Astrocyte of the spinal cord (primary cell): ENCODE data around the gene ITPRIP.

Experiments
- DNase-seq: peaks from one replicate; pipeline ENCODE4 v3.0.0; 2011; ENCODE audit warnings: low read depth, low spot score
- H3K4me3 ChIP-seq: 2 replicates; pipeline ENCODE4 v1.5.1; 2011; ENCODE audit warnings: low read depth, mild to moderate bottlenecking, low read length, moderate library complexity
- in situ Hi-C: cut with HindIII; loops from 2 replicates; pipeline ENCODE4 v1.10.0; 2017; ENCODE audit warnings: low sequenced_read_pairs
- TF ChIP-seq, protein P1 (sequence below): IDR thresholded peaks from 2 replicates; pipeline ENCODE4 v1.5.1; 2012; ENCODE audit warnings: low read depth, mild to moderate bottlenecking, low read length, inconsistent platforms

ITPRIP gene

GRCh38 chr10:104323085-104323484, 15.2 kb downstream of the ITPRIP start:
- no peak overlapping the region for H3K4me3 ChIP-seq
- in situ Hi-C loops: no loop called here
- TF ChIP-seq, protein P1, sequence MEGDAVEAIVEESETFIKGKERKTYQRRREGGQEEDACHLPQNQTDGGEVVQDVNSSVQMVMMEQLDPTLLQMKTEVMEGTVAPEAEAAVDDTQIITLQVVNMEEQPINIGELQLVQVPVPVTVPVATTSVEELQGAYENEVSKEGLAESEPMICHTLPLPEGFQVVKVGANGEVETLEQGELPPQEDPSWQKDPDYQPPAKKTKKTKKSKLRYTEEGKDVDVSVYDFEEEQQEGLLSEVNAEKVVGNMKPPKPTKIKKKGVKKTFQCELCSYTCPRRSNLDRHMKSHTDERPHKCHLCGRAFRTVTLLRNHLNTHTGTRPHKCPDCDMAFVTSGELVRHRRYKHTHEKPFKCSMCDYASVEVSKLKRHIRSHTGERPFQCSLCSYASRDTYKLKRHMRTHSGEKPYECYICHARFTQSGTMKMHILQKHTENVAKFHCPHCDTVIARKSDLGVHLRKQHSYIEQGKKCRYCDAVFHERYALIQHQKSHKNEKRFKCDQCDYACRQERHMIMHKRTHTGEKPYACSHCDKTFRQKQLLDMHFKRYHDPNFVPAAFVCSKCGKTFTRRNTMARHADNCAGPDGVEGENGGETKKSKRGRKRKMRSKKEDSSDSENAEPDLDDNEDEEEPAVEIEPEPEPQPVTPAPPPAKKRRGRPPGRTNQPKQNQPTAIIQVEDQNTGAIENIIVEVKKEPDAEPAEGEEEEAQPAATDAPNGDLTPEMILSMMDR: no peak
- DNase-seq: no peak

DNA sequence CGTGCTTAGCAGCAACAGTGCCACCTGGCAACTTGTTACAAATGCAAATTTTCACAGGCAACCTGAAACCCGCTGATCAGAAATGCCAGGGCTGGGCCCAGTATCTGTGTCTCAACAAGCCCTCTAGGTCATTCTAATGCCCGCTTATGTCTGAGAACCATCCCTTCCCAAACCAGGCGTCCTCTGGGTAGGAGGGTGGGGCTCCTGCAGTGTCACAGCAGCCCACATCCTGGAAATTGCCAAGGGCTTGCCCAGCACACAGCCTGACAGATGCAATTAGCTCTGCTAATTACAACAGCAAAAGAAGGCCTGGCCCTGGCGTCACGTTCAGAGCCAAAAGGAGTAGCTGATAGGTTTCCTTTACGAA, 15.9 kb downstream of the ITPRIP start:
- in situ Hi-C loops: no loop called here
- TF ChIP-seq, protein P1: no peak
- H3K4me3 ChIP-seq: no peak overlapping the region
- DNase-seq: no peak

DNA sequence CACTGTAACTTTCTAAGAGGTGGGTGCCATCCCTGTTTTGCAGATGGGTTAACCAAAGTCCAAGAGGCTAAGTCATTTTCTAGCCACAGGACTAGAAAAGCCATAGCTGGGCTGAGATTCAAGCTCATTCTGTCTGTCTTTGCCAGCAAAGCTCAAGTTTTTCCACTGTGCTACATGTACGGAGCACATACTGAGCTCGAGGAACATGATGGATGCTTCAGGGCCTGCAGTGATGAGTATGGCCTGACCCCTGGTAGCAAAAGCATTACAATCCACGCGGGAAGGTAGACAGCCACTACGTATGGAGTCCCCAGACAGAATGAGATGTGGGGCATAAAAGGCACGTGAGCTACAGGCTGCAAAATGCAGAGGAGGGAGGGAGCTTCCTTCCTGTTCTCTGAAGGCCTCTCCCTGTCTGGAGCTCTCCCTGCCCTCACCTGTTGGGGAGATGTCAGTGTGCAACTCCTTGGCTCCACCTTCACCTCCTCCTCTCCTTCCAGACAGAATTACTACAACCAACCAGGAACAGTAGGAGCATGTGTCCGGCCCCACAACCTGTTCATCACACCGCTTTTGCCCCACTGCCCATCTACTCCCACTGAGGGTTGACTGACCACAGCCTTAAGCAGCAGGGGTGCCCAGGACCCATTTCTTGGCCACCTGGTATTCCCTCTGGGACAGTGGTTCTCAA, 16.4 kb downstream of the ITPRIP start:
- no peak overlapping the region for H3K4me3 ChIP-seq
- DNase-seq: no peak
- in situ Hi-C loops: no loop called here

DNA sequence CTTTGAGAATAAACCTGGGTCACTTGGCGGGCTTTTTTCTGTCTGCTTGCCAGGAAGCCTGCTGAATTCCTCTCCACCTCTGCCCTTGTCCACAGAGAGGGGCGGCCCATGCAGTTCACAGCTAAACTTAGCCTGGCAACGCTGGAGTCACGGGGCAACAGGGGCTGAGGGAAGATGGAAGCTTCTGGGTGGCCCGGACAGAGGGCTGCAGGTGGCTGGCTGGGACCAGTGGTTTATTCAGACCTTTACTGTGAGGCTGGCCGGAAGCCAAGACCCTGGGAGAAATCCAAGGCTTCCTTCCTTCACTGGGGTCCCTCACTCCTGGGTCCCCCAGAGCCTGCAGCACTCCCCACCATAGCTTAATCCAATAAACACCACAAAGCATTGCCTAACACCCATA, 17.0 kb downstream of the ITPRIP start:
- H3K4me3 ChIP-seq: no peak overlapping the region
- TF ChIP-seq, protein P1: no peak
- no peak for DNase-seq
- in situ Hi-C loops: no loop called here

More for the DNA sequence above, 16.4 kb downstream of the ITPRIP start:
- TF ChIP-seq, protein P1: no peak

GRCh38 chr10:104318810-104319741, 19.2 kb downstream of the ITPRIP start:
- H3K4me3 ChIP-seq: no peak overlapping the region
- TF ChIP-seq, protein P1: no peak
- peak; percentile 67 for DNase-seq
- in situ Hi-C loops: no loop called here

GRCh38 chr10:104318326-104318725, 19.9 kb downstream of the ITPRIP start:
- in situ Hi-C loops: no loop called here
- TF ChIP-seq, protein P1: no peak
- no peak overlapping the region for H3K4me3 ChIP-seq
- DNase-seq: no peak
